Common myeloid progenitor, CD34-positive (primary cell): ENCODE measurements around the gene PDE4D.
"Not testable (repeated sequence)": the region's sequence is repeated elsewhere in the genome, so short reads cannot be mapped to it uniquely, and the experiment has no call there.

Source experiments
- CTCF ChIA-PET: fragments of 350-600 bp; sonication (Branson Sonifier 250); formaldehyde crosslinking; loops from one replicate; lab custom pipeline; 2021; ENCODE audit warnings: antibody characterized with exemption; lab: Charles Lee
- POLR2A ChIA-PET: fragments of 350-600 bp; sonication (Branson Sonifier 250); formaldehyde crosslinking; loops from one replicate; lab custom pipeline; 2021; ENCODE audit warnings: antibody characterized with exemption; lab: Charles Lee
- DNase-seq, 3 donors: peaks; one replicate each; pipeline versions ENCODE4 v3.0.0 to v3.0.0-alpha.2; 2013
- H3K27ac ChIP-seq, 2 experiments: 1 replicate in 1 of 2; 2 replicates in 1 of 2; pipeline ENCODE4 v1.7.0; 2013; ENCODE audit warnings: inconsistent platforms in 2 of 2, low read length in 2 of 2, mild to moderate bottlenecking in 2 of 2, low read depth in 1 of 2, moderate library complexity in 1 of 2; ENCODE audit not compliant: severe bottlenecking in 2 of 2, insufficient read depth in 1 of 2, poor library complexity in 1 of 2
- H3K27me3 ChIP-seq, 5 experiments: replicated peaks in 2 of 5; 1 replicate in 3 of 5; 2 replicates in 2 of 5; pipeline versions ENCODE4 v1.6.1 to v1.7.0; 2013; ENCODE audit warnings: low read length in 4 of 5, mild to moderate bottlenecking in 2 of 5, moderate library complexity in 2 of 5, inconsistent platforms in 1 of 5; ENCODE audit not compliant: insufficient read depth in 5 of 5, control insufficient read depth in 4 of 5
- H3K36me3 ChIP-seq, 4 experiments: 1 replicate in 2 of 4; 2 replicates in 2 of 4; pipeline versions ENCODE4 v1.6.1 to v1.7.0; 2013; ENCODE audit warnings: low read length in 3 of 4, control low read depth in 1 of 4, mild to moderate bottlenecking in 1 of 4; ENCODE audit not compliant: control insufficient read depth in 4 of 4, insufficient read depth in 4 of 4
- H3K4me1 ChIP-seq, 4 experiments: 1 replicate in 3 of 4; 2 replicates in 1 of 4; pipeline versions ENCODE4 v1.6.1 to v1.7.1; 2013; ENCODE audit warnings: low read length in 3 of 4, mild to moderate bottlenecking in 3 of 4, control low read depth in 1 of 4, inconsistent platforms in 1 of 4, moderate library complexity in 1 of 4; ENCODE audit not compliant: control insufficient read depth in 4 of 4, insufficient read depth in 4 of 4; ENCODE audit errors: control extremely low read depth in 1 of 4
- H3K4me3 ChIP-seq, 7 experiments: 1 replicate in 4 of 7; 2 replicates in 3 of 7; pipeline versions ENCODE4 v1.5.1 to v1.7.0; 2013; ENCODE audit warnings: mild to moderate bottlenecking in 7 of 7, low read length in 6 of 7, moderate library complexity in 6 of 7, inconsistent platforms in 2 of 7, low read depth in 2 of 7, control low read depth in 1 of 7; ENCODE audit not compliant: insufficient read depth in 4 of 7, control insufficient read depth in 1 of 7; ENCODE audit errors: extremely low read depth in 1 of 7
- H3K9me3 ChIP-seq, 5 experiments: 1 replicate in 4 of 5; 2 replicates in 1 of 5; pipeline versions ENCODE4 v1.6.1 to v1.7.1; 2013; ENCODE audit warnings: low read length in 4 of 5, mild to moderate bottlenecking in 2 of 5, inconsistent platforms in 1 of 5, low read depth in 1 of 5, moderate library complexity in 1 of 5; ENCODE audit not compliant: control insufficient read depth in 4 of 5, insufficient read depth in 2 of 5; ENCODE audit errors: control extremely low read depth in 1 of 5
- WGBS: methylation state at CpG from one replicate; pipeline ENCODE4 v1.1.5; 2013; ENCODE audit not compliant: insufficient coverage; 5-methylcytosine and 5-hydroxymethylcytosine counted together

PDE4D gene

GRCh38 chr5:59390074-59390659 lies 503.4 kb downstream of the PDE4D start:
- Histone ChIP-seq H3K27me3 (no peaks in the 10 kb centered on the region), H3K36me3 (no peaks in the 10 kb centered on the region), H3K4me1 (no peaks in the 10 kb centered on the region), H3K4me3 (no peak overlapping the region), H3K9me3 (no peaks in the 10 kb centered on the region), H3K27ac (no peak overlapping the region)
- WGBS, result 100% methylated on average over 1 of the region's 2 CpGs
- ChIA-PET POLR2A (no interaction called here), CTCF (interaction anchor here (1.0 to 7.0 kb wide), 10 partner anchors 9 to 415 kb away, joined by 3 to 37 read pairs (median 8); no protein-coding TSS in a partner anchor)
- peak; percentile 13 to 48 (median 30) for DNase-seq

GRCh38 chr5:59387127-59387526 lies 506.4 kb downstream of the PDE4D start:
- Histone ChIP-seq H3K36me3 (no peaks in the 10 kb centered on the region), H3K4me1 (no peaks in the 10 kb centered on the region), H3K27me3 (no peaks in the 10 kb centered on the region), H3K9me3 (no peaks in the 10 kb centered on the region), H3K27ac (no peak overlapping the region), H3K4me3 (no peak overlapping the region)
- no peak for DNase-seq
- ChIA-PET CTCF (interaction anchor here (0.7 to 7.0 kb wide), 9 partner anchors 8 to 473 kb away, joined by 3 to 37 read pairs (median 3); no protein-coding TSS in a partner anchor), POLR2A (no interaction called here)

- 100% methylated on average over 1 of the region's 2 CpGs for WGBS
- CTCF ChIA-PET, result no interaction called here
Observed at GRCh38 chr5:59385700-59386099, 507.8 kb downstream of the PDE4D start.

GRCh38 chr5:59380350-59380951 lies 513.1 kb downstream of the PDE4D start:
- ChIA-PET CTCF (interaction anchor here (0.6 to 3.4 kb wide), 21 partner anchors 8 to 418 kb away, joined by 3 to 47 read pairs (median 4); no protein-coding TSS in a partner anchor), POLR2A (no interaction called here)
- 0% methylated on average over 1 of the region's 1 CpG for WGBS
- peak; percentile 75 to 94 (median 90) for DNase-seq
- no peaks in the 10 kb centered on the region for H3K36me3 ChIP-seq
- peaks cover 0 to 14% (median 1%) of the 10 kb centered on the region in 4 experiments for H3K4me1 ChIP-seq
- no peak overlapping the region for H3K27ac ChIP-seq
- H3K9me3 ChIP-seq, result peaks cover 0 to 3% (median 0%) of the 10 kb centered on the region in 5 experiments
- H3K27me3 ChIP-seq, result no peaks in the 10 kb centered on the region
- no peak overlapping the region for H3K4me3 ChIP-seq

More at GRCh38 chr5:59385700-59386099, 507.8 kb downstream of the PDE4D start:
- no peaks in the 10 kb centered on the region for H3K9me3 ChIP-seq
- no peak overlapping the region for H3K27ac ChIP-seq
- no peak overlapping the region for H3K4me3 ChIP-seq
- POLR2A ChIA-PET, result no interaction called here
- no peaks in the 10 kb centered on the region for H3K36me3 ChIP-seq
- no peaks in the 10 kb centered on the region for H3K27me3 ChIP-seq
- peaks cover 0 to under 1% (median 0%) of the 10 kb centered on the region in 4 experiments for H3K4me1 ChIP-seq
- no peak for DNase-seq

GRCh38 chr5:59374036-59374435 lies 519.5 kb downstream of the PDE4D start:
- H3K27me3 ChIP-seq, H3K36me3 ChIP-seq, H3K4me1 ChIP-seq, H3K4me3 ChIP-seq, POLR2A ChIA-PET, H3K27ac ChIP-seq: not testable (repeated sequence)
- peaks cover 0 to 22% (median 2%) of the 10 kb centered on the region in 5 experiments for H3K9me3 ChIP-seq
- WGBS, result no CpG with 5 or more reads among the region's 1 CpG
- peak in 2 of 3 donors; percentile 19 to 31 for DNase-seq
- CTCF ChIA-PET, result interaction anchor here (1.9 kb wide), 1 partner anchor 186 kb away, joined by 6 read pairs; no protein-coding TSS in a partner anchor

GRCh38 chr5:59371525-59372127 lies 521.9 kb downstream of the PDE4D start:
- no peak for DNase-seq
- Histone ChIP-seq H3K27ac (no peak overlapping the region), H3K4me3 (no peak overlapping the region), H3K36me3 (no peaks in the 10 kb centered on the region), H3K9me3 (peaks cover 0 to 22% (median 2%) of the 10 kb centered on the region in 5 experiments), H3K27me3 (no peaks in the 10 kb centered on the region), H3K4me1 (no peaks in the 10 kb centered on the region)
- POLR2A ChIA-PET, result no interaction called here
- CTCF ChIA-PET, result interaction anchor here (0.6 to 1.5 kb wide), 4 partner anchors 9 to 1831 kb away, joined by 3 to 7 read pairs (median 4); no protein-coding TSS in a partner anchor
- WGBS, result 100% methylated on average over 2 of the region's 4 CpGs

GRCh38 chr5:59368951-59369350 lies 524.6 kb downstream of the PDE4D start:
- WGBS, result 100% methylated on average over 1 of the region's 4 CpGs
- Histone ChIP-seq H3K4me1 (no peaks in the 10 kb centered on the region), H3K27me3 (no peaks in the 10 kb centered on the region), H3K4me3 (no peak overlapping the region), H3K27ac (no peak overlapping the region), H3K36me3 (no peaks in the 10 kb centered on the region), H3K9me3 (peaks cover 0 to 11% (median 0%) of the 10 kb centered on the region in 5 experiments)
- ChIA-PET CTCF (interaction anchor here (0.7 to 6.5 kb wide), 5 partner anchors 9 to 181 kb away, joined by 4 to 44 read pairs (median 19); no protein-coding TSS in a partner anchor), POLR2A (no interaction called here)
- DNase-seq, result no peak
